ENCODE results near the gene ATN1.

The ATN1 gene

GRCh38 chr12:6925540-6926279 is 2.0 kb upstream of the ATN1 start:
- peak in 13 of 14 donors; percentile 39 to 92 (median 69) for DNase-seq

DNA sequence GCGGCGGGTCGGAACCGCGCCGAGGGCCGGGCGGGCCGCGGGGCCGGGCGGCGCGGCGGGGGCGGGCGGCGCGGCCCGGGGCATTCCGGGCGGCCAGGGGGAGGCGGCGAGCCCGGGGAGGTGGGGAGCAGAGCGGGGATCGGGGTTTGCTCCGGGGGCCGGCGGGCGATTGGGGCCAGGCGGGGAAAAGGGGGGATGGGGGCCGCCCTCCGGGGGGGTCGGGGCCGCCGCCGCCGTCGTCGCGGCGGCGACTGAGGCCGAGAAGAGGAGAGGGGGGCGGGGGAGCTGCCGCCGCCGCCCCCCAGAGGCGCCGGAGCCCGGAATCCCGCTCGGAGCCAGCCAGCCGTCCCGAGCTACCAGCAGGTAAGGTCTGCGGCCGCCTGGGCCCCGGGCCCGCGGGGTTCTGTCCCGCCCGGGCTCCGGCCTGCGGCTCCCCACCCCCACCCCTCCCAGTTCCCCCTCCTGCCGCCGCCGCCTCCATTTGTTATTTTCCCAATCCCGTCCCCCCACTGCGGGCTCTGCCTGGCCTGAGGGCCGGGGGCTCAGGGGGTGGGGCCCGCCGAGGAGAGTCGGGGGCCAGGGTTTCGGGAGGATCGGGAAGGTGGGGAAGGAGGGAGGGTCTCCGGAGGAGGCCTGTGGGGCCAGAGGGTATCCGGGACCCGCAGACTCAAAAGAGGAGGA is 403 bp downstream of the ATN1 start:
- DNase-seq: peak in 6 of 14 donors; percentile 18 to 48 (median 36)

- DNase-seq: peak in 1 of 14 donors; percentile 20
These were observed 1.1 kb downstream of the ATN1 start for GRCh38 chr12:6928703-6929407.

- DNase-seq: no peak
These were observed 2.0 kb downstream of the ATN1 start for GRCh38 chr12:6929466-6930452.

GRCh38 chr12:6932766-6933165 is 5.0 kb downstream of the ATN1 start:
- DNase-seq: no peak

DNA sequence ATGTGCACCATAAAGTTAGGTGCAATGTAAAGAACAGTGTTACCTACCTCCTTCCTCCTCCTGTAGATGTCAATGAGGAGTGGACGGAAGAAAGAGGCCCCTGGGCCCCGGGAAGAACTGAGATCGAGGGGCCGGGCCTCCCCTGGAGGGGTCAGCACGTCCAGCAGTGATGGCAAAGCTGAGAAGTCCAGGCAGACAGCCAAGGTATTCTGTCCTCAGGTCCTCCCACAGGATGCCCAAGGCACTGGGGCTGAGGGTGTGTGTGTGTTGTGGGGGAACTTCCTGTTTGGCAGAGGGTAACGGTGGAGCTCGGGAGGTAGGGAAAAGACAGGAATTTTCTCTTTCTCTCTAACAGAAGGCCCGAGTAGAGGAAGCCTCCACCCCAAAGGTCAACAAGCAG is 6.4 kb downstream of the ATN1 start:
- DNase-seq: no peak

DNA sequence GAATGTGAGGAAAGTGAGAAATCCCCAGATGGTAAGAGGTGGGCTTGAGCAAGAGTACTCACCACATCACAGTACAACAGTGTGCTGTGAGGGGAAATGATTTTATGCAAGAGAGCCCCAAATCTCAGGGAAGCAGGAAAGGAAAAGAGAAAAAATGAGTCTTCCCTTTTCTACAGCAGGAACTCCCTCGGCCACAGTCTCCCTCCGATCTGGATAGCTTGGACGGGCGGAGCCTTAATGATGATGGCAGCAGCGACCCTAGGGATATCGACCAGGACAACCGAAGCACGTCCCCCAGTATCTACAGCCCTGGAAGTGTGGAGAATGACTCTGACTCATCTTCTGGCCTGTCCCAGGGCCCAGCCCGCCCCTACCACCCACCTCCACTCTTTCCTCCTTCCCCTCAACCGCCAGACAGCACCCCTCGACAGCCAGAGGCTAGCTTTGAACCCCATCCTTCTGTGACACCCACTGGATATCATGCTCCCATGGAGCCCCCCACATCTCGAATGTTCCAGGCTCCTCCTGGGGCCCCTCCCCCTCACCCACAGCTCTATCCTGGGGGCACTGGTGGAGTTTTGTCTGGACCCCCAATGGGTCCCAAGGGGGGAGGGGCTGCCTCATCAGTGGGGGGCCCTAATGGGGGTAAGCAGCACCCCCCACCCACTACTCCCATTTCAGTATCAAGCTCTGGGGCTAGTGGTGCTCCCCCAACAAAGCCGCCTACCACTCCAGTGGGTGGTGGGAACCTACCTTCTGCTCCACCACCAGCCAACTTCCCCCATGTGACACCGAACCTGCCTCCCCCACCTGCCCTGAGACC is 7.8 kb downstream of the ATN1 start:
- DNase-seq: no peak

DNA sequence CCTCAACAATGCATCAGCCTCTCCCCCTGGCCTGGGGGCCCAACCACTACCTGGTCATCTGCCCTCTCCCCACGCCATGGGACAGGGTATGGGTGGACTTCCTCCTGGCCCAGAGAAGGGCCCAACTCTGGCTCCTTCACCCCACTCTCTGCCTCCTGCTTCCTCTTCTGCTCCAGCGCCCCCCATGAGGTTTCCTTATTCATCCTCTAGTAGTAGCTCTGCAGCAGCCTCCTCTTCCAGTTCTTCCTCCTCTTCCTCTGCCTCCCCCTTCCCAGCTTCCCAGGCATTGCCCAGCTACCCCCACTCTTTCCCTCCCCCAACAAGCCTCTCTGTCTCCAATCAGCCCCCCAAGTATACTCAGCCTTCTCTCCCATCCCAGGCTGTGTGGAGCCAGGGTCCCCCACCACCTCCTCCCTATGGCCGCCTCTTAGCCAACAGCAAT is 8.5 kb downstream of the ATN1 start:
- DNase-seq: no peak

GRCh38 chr12:6936636-6937480 is 9.1 kb downstream of the ATN1 start:
- peak in 2 of 14 donors; percentile 56 to 61 for DNase-seq

DNA sequence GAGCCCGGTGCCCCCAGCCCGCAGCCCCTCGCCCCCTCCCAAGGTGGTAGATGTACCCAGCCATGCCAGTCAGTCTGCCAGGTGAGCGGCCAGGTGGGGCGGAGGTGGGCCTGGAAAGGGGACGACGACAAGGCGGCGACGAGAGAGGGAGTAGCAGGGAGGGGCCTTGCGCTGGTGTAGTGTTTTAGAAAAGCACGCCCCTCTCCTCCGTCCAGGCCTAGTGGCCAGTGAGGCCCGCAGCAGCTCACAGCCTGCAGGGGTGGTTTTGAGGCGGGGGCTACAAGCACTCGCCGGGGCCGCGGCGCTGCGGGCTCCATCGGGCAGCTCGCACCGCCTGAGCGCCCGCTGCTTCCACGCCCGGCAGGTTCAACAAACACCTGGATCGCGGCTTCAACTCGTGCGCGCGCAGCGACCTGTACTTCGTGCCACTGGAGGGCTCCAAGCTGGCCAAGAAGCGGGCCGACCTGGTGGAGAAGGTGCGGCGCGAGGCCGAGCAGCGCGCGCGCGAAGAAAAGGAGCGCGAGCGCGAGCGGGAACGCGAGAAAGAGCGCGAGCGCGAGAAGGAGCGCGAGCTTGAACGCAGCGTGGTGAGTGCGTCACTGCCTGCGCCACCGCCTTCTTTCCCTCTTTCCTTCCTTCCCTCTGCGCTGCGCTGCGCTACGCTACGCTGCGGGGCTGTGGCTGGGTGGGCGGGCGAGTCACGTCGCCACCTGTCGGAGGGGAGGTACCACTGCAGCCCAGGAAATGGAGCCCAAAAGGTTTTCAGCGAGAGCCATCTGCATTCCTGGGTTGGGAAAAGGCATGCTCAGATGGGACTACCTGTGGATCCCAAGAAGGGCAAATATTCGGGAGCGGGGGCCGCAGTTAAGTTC is 10.0 kb downstream of the ATN1 start:
- peak; percentile 45 to 95 (median 84) for DNase-seq

GRCh38 chr12:6938353-6939190 is 10.8 kb downstream of the ATN1 start:
- DNase-seq: peak in 1 of 14 donors; percentile 42

DNA sequence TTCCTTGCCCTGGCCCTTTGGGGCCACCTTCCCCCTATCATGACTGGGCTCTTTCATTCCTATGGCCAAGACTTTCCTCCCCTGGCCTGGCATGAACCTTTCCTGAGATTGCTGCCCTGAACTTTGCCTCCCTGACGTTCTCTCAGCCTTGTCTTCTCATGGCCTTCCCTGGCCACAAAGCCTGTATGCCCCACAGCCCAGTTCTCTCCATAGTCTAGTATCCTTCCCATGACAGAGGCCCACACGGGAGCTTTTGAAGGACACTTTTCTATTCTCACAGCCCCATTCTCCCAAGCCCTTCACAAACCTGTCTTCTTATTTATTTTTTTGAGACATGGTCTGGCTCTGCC is 11.4 kb downstream of the ATN1 start:
- DNase-seq: no peak

- no peak for DNase-seq
These were observed 13.5 kb downstream of the ATN1 start for GRCh38 chr12:6941267-6941666.

GRCh38 chr12:6941782-6942181 is 14.0 kb downstream of the ATN1 start:
- DNase-seq: no peak

DNA sequence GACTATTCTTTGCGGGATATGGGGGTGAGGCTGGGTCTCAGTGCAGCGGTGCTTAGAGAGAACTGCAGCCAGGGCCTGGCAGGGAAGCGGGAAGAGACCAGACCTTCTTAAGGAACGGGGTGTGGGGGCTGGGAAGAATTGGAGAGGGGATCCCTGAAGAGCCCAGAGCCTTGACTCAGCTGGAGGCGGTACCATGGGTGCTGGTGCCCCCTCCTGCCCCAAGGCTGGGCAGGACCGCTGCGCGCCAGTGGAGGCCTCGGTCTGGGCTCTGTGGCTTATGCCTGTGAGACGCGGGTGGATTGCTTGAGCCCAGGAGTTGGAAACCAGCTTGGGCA is 14.5 kb downstream of the ATN1 start:
- DNase-seq: no peak

DNA sequence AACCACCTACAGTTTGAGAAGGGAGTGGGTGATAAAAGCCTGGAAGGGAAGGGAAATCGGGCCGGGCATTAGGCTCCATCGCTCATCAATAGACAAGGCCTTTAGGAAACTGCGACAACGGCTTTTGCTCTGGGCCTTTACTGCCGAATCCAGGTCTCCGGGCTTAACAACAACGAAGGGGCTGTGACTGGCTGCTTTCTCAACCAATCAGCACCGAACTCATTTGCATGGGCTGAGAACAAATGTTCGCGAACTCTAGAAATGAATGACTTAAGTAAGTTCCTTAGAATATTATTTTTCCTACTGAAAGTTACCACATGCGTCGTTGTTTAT is 15.6 kb downstream of the ATN1 start:
- DNase-seq: peak in 13 of 14 donors; percentile 24 to 96 (median 71)

GRCh38 chr12:6943722-6944380 is 16.1 kb downstream of the ATN1 start, which contains the start of the genes C12orf57 and RNU7-1:
Gene C12orf57 (plus strand): TSS chr12:6944022. CDS start chr12:6944122, 100 bp downstream.
Gene RNU7-1 (plus strand): TSS chr12:6943816.
- peak in 12 of 14 donors; percentile 49 to 96 (median 70) for DNase-seq
